Measurements from ENCODE around the gene RBM47. TPM values are rescaled to one million over a fixed set of nuclear protein-coding genes. Genes with fewer than 3 reads are reported as not detected.

Gene RBM47
- polyA plus RNA-seq, 1 experiment = 0.62 TPM

DNA sequence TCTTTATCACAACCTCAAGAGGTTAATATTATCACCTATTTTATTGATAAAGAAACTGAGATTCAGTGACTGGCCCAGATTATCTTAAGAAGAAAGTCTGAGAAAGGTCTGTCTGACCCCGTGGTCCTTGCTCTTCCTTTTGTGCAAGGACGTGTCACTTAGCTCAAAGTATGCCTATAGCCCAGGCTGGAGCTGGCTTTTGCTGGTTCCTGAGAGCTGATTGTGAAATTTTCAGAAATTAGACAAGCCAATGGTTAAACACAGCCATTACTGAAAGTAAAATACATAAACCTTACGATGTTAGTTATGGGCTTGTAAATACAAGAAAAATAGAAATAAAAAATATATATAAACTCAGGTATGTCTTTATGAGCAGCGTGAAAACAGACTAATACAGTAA is 224.5 kb downstream of the RBM47 start:
- H3K9me3 ChIP-seq (ENCODE audit: control insufficient read depth, insufficient read depth, low read length) = peaks cover 7% of the 10 kb centered on the region; the same call in 1 of the 2 replicates
- H3K4me3 ChIP-seq (ENCODE audit: low read depth, low read length) = no peak overlapping the region
- no peak overlapping the region for H3K27ac ChIP-seq (ENCODE audit: low read depth, low read length)
- H3K27me3 ChIP-seq (ENCODE audit: control insufficient read depth, insufficient read depth, low read length) = no peaks in the 10 kb centered on the region
- DNase-seq (ENCODE audit: low read depth, low spot score) = no peak
- ChIA-PET CTCF (no interaction called here), POLR2A (no interaction called here)
- TF ChIP-seq, protein P1, sequence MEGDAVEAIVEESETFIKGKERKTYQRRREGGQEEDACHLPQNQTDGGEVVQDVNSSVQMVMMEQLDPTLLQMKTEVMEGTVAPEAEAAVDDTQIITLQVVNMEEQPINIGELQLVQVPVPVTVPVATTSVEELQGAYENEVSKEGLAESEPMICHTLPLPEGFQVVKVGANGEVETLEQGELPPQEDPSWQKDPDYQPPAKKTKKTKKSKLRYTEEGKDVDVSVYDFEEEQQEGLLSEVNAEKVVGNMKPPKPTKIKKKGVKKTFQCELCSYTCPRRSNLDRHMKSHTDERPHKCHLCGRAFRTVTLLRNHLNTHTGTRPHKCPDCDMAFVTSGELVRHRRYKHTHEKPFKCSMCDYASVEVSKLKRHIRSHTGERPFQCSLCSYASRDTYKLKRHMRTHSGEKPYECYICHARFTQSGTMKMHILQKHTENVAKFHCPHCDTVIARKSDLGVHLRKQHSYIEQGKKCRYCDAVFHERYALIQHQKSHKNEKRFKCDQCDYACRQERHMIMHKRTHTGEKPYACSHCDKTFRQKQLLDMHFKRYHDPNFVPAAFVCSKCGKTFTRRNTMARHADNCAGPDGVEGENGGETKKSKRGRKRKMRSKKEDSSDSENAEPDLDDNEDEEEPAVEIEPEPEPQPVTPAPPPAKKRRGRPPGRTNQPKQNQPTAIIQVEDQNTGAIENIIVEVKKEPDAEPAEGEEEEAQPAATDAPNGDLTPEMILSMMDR (IDR thresholded peaks at IDR 0.05; ENCODE audit: low read depth, low read length) = no peak

DNA sequence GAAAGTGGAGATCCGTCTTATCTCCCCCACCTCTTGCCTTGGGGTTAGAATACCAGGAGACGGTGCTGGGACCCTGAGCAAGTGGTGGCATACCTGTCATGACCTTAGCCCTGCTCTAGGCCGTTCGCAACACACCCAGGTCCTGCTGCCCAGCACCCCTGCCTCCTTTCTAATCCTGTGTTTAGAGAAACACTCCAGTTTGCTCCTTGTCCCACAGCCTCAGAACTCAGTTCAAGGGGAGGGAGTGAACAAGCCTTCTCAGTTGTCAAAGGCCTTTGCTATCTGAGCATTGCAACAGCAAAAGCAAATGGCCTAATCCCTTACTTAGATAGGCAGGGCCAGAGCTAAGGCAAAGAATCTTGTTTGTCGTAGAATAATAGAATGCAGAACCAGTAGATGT is 226.6 kb downstream of the RBM47 start:
- no peak overlapping the region for H3K27ac ChIP-seq (ENCODE audit: low read depth, low read length)
- H3K27me3 ChIP-seq (ENCODE audit: control insufficient read depth, insufficient read depth, low read length) = peaks cover 6% of the 10 kb centered on the region
- H3K9me3 ChIP-seq (ENCODE audit: control insufficient read depth, insufficient read depth, low read length) = peaks cover 6% of the 10 kb centered on the region; the same call in 1 of the 2 replicates
- CTCF ChIA-PET = no interaction called here
- POLR2A ChIA-PET = no interaction called here
- DNase-seq (ENCODE audit: low read depth, low spot score) = no peak
- TF ChIP-seq, protein P1 (IDR thresholded peaks at IDR 0.05; ENCODE audit: low read depth, low read length) = no peak
- no peak overlapping the region for H3K4me3 ChIP-seq (ENCODE audit: low read depth, low read length)

DNA sequence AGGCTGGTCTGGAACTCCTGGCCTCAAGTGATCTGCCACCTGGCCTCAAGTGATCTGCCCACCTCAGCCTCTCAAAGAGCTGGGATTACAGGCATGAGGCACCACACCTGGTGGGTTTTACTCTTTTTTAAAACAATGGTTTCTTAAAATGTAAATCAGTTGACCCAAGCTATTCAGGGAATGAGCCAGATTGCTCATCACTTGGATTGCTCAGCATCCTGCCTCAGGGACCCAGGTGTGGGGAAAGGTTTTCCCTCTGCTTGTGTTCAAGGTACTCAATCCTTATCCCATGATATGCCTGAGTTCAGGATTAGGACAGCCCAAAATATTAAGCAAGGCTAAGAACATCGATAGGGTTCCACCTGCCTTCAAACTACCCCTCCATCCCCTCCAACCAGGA is 227.1 kb downstream of the RBM47 start:
- H3K27ac ChIP-seq (ENCODE audit: low read depth, low read length) = no peak overlapping the region
- DNase-seq (ENCODE audit: low read depth, low spot score) = no peak
- POLR2A ChIA-PET = no interaction called here
- H3K4me3 ChIP-seq (ENCODE audit: low read depth, low read length) = no peak overlapping the region
- H3K27me3 ChIP-seq (ENCODE audit: control insufficient read depth, insufficient read depth, low read length) = peaks cover 8% of the 10 kb centered on the region
- TF ChIP-seq, protein P1 (IDR thresholded peaks at IDR 0.05; ENCODE audit: low read depth, low read length) = no peak
- CTCF ChIA-PET = no interaction called here
- peaks cover 6% of the 10 kb centered on the region; the same call in 1 of the 2 replicates for H3K9me3 ChIP-seq (ENCODE audit: control insufficient read depth, insufficient read depth, low read length)

DNA sequence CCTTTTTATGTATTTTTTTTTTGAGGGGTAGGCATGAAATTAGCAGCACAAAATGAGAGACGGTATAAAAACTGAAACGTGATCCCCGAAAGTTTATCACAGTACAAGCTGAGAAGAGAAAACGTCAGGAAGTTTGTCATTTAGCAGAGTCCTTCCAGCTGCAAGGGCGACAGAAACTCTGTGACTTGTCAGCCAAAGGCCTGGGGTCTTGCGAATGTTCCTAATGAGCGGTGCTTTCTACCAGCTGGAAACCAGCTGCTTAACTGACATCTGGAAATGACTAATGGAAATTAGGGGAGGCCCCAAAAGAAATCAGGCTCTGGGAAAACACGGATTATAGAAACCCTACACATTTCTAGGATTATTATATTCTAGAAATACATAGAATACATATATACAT is 228.0 kb downstream of the RBM47 start:
- H3K27ac ChIP-seq (ENCODE audit: low read depth, low read length) = no peak overlapping the region
- peaks cover 8% of the 10 kb centered on the region for H3K27me3 ChIP-seq (ENCODE audit: control insufficient read depth, insufficient read depth, low read length)
- TF ChIP-seq, protein P1 (IDR thresholded peaks at IDR 0.05; ENCODE audit: low read depth, low read length) = no peak
- DNase-seq (ENCODE audit: low read depth, low spot score) = no peak
- H3K9me3 ChIP-seq (ENCODE audit: control insufficient read depth, insufficient read depth, low read length) = peaks cover 3% of the 10 kb centered on the region; the same call in 1 of the 2 replicates
- POLR2A ChIA-PET = no interaction called here
- CTCF ChIA-PET = no interaction called here
- no peak overlapping the region for H3K4me3 ChIP-seq (ENCODE audit: low read depth, low read length)

DNA sequence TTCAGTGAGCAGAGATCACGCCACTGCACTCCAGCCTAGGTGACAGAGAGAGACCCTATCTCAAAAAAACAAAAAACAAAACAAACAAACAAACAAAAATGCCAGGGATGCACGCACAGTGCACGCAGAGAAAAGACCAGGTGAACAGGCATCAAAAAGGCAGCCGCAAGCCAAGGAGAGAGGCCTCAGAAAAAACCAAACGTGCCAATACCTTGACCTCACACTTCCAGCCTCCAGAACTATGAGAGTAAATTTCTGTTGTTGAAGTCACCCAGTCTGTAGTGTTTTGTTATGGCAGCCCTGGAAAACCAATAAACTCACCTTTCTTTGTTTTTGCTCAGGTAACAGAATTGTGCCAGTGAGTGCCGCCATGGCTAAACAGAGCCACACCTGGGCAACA is 228.6 kb downstream of the RBM47 start:
- Histone ChIP-seq H3K4me3 (ENCODE audit: low read depth, low read length) (no peak overlapping the region), H3K27ac (ENCODE audit: low read depth, low read length) (no peak overlapping the region), H3K9me3 (ENCODE audit: control insufficient read depth, insufficient read depth, low read length) (no peaks in the 10 kb centered on the region), H3K27me3 (ENCODE audit: control insufficient read depth, insufficient read depth, low read length) (peaks cover 8% of the 10 kb centered on the region)
- TF ChIP-seq, protein P1 (IDR thresholded peaks at IDR 0.05; ENCODE audit: low read depth, low read length) = no peak
- POLR2A ChIA-PET = no interaction called here
- CTCF ChIA-PET = no interaction called here
- no peak for DNase-seq (ENCODE audit: low read depth, low spot score)
